B cell (primary cell): ENCODE results near the gene MGAT5.

Source experiments
- CTCF ChIP-seq: fragments of 200-600 bp; IDR thresholded peaks from one replicate; pipeline ENCODE4 v1.8.0; 2022; ENCODE audit warnings: antibody characterized with exemption, mild to moderate bottlenecking
- EZH2 ChIP-seq: IDR thresholded peaks from 2 replicates; pipeline ENCODE4 v1.6.1; 2012; ENCODE audit warnings: borderline replicate concordance, low read depth, mild to moderate bottlenecking, moderate library complexity, low read length; ENCODE audit not compliant: insufficient read depth, poor library complexity, severe bottlenecking

GRCh38 chr2:134315471-134315870 is 61.6 kb downstream of the MGAT5 start:
- TF ChIP-seq CTCF (no peak), EZH2 (no peak)
